ENCODE results near the gene TAB2. TPM values are rescaled to one million over a fixed set of nuclear protein-coding genes. Genes with fewer than 3 reads are reported as not detected.

Gene TAB2
- polyA plus RNA-seq, 3 donors = 3.1 to 32.0 (median 6.0) TPM

- intact Hi-C loops (cut with micrococcal nuclease) = no loop called here
- TF ChIP-seq CTCF (IDR thresholded peaks at IDR 0.05) = no peak
- peaks cover 47% of the 10 kb centered on the region for H3K4me1 Mint-ChIP-seq
- no peaks in the 10 kb centered on the region for H3K27me3 Mint-ChIP-seq (ENCODE audit: low read depth in 3 of 3)
- no peaks in the 10 kb centered on the region for H3K36me3 ChIP-seq (replicated peaks in 1 of 2; ENCODE audit: control insufficient read depth in 1 of 2, insufficient read depth in 2 of 2, low read length in 2 of 2)
- no CpG with 5 or more reads among the region's 1 CpG for WGBS (ENCODE audit: insufficient coverage)
- H3K27ac ChIP-seq (ENCODE audit: low read depth in 1 of 2, low read length in 2 of 2) = no peak overlapping the region
- peaks cover 100% of the 10 kb centered on the region for H3K79me2 ChIP-seq (ENCODE audit: insufficient read depth, low read length)
- H3K4me3 Mint-ChIP-seq = no peak overlapping the region
- no peak overlapping the region for H3K9ac ChIP-seq (ENCODE audit: insufficient read depth, low read length, poor library complexity, severe bottlenecking)
- peaks cover 100% of the 10 kb centered on the region for H4K20me1 ChIP-seq (ENCODE audit: insufficient read depth, low read length)
- peak overlapping the region in 1 of 7 donors; percentile 16 for H3K27ac Mint-ChIP-seq
- peaks cover 5 to 18% of the 10 kb centered on the region in 2 donors for H3K4me1 ChIP-seq (ENCODE audit: control insufficient read depth in 1 of 2, insufficient read depth in 2 of 2, low read length in 2 of 2)
- H3K9me3 ChIP-seq (replicated peaks in 1 of 2; ENCODE audit: control insufficient read depth in 1 of 2, insufficient read depth in 1 of 2, low read length in 2 of 2) = no peaks in the 10 kb centered on the region
- H3K9me3 Mint-ChIP-seq = peaks cover 1 to 7% (median 4%) of the 10 kb centered on the region in 7 donors
- no peak overlapping the region for H2AFZ ChIP-seq (ENCODE audit: insufficient read depth, low read depth, low read length, poor library complexity, severe bottlenecking)
- no peak overlapping the region for H3K4me2 ChIP-seq (replicated peaks; ENCODE audit: extremely low read depth, low read length, poor library complexity, severe bottlenecking)
- no peak for DNase-seq
- H3K27me3 ChIP-seq (ENCODE audit: control insufficient read depth in 2 of 2, insufficient read depth in 2 of 2, low read length in 2 of 2) = no peaks in the 10 kb centered on the region
- no peak overlapping the region for H3K4me3 ChIP-seq (replicated peaks in 1 of 3; ENCODE audit: low read depth in 2 of 3, low read length in 3 of 3)
- H3K36me3 Mint-ChIP-seq = peaks cover 14 to 31% of the 10 kb centered on the region in 2 donors
Observed at GRCh38 chr6:149363154-149363553, 45.6 kb downstream of the TAB2 start.

- peak overlapping the region in 1 of 2 donors; percentile 10 for H3K27ac ChIP-seq (ENCODE audit: low read depth in 1 of 2, low read length in 2 of 2)
- peaks cover 100% of the 10 kb centered on the region for H3K79me2 ChIP-seq (ENCODE audit: insufficient read depth, low read length)
- no peak overlapping the region for H3K9ac ChIP-seq (ENCODE audit: insufficient read depth, low read length, poor library complexity, severe bottlenecking)
- Mint-ChIP-seq H3K27ac (no peak overlapping the region), H3K4me3 (no peak overlapping the region), H3K9me3 (peaks cover 1 to 7% (median 4%) of the 10 kb centered on the region in 7 donors), H3K4me1 (peaks cover 34% of the 10 kb centered on the region), H3K36me3 (peaks cover 14 to 31% of the 10 kb centered on the region in 2 donors), H3K27me3 (ENCODE audit: low read depth in 3 of 3) (no peaks in the 10 kb centered on the region)
- H3K4me3 ChIP-seq (replicated peaks in 1 of 3; ENCODE audit: low read depth in 2 of 3, low read length in 3 of 3) = no peak overlapping the region
- no peak overlapping the region for H2AFZ ChIP-seq (ENCODE audit: insufficient read depth, low read depth, low read length, poor library complexity, severe bottlenecking)
- intact Hi-C loops (cut with micrococcal nuclease) = no loop called here
- no peaks in the 10 kb centered on the region for H3K27me3 ChIP-seq (ENCODE audit: control insufficient read depth in 2 of 2, insufficient read depth in 2 of 2, low read length in 2 of 2)
- H3K4me1 ChIP-seq (ENCODE audit: control insufficient read depth in 1 of 2, insufficient read depth in 2 of 2, low read length in 2 of 2) = peaks cover 2 to 12% of the 10 kb centered on the region in 2 donors
- no peaks in the 10 kb centered on the region for H3K9me3 ChIP-seq (replicated peaks in 1 of 2; ENCODE audit: control insufficient read depth in 1 of 2, insufficient read depth in 1 of 2, low read length in 2 of 2)
- DNase-seq = no peak
- no peaks in the 10 kb centered on the region for H3K36me3 ChIP-seq (replicated peaks in 1 of 2; ENCODE audit: control insufficient read depth in 1 of 2, insufficient read depth in 2 of 2, low read length in 2 of 2)
- WGBS (ENCODE audit: insufficient coverage) = no CpG with 5 or more reads among the region's 2 CpGs
- no peak for TF ChIP-seq CTCF (IDR thresholded peaks at IDR 0.05)
- H3K4me2 ChIP-seq (replicated peaks; ENCODE audit: extremely low read depth, low read length, poor library complexity, severe bottlenecking) = no peak overlapping the region
- peaks cover 100% of the 10 kb centered on the region for H4K20me1 ChIP-seq (ENCODE audit: insufficient read depth, low read length)
Observed at GRCh38 chr6:149364557-149364956, 47.0 kb downstream of the TAB2 start.
